DOHH2 (cell line): ENCODE results near the gene TEX264.

Source experiments
- CTCF ChIP-seq: fragments of 200-600 bp; sonication (generic); IDR thresholded peaks from one replicate; pipeline ENCODE4 v1.5.1; 2014; ENCODE audit warnings: antibody characterized with exemption, mild to moderate bottlenecking, low read depth, low read length; ENCODE audit not compliant: poor library complexity, severe bottlenecking
- EZH2phosphoT487 ChIP-seq: fragments of 200-600 bp; sonication (generic); IDR thresholded peaks from 2 replicates; pipeline ENCODE4 v1.6.1; 2017; ENCODE audit warnings: borderline replicate concordance, mild to moderate bottlenecking, antibody characterized with exemption, low read length, moderate library complexity, mixed read lengths

- TF ChIP-seq CTCF (no peak), EZH2phosphoT487 (no peak)
Measured at GRCh38 chr3:51622413-51622812, 48.6 kb upstream of the TEX264 start.
